ENCODE results near the gene CTAG1A. TPM values are rescaled to one million over a fixed set of nuclear protein-coding genes. Genes with fewer than 3 reads are reported as not detected.

CTAG1A gene
- total and polyA plus RNA-seq, 2 experiments from 2014 or later = not detected

DNA sequence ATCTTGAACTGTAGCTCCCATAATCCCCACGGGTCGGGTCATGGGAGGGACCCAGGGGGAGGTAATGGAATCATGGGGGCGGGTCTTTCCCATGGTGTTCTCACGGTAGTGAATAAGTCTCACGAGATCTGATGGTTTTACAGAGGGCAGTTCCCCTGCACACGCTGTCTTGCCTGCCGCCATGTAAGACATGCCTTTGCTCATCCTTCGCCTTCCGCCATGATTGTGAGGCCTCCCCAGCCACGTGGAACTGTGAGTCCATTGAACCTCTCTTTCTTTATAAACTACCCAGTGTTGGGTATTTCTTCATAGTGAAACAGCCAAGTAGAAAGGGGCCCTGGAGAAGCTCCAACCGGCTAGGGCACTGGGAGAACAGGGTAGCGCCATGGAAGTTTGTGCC, 12.3 kb downstream of the CTAG1A start:
- Histone ChIP-seq H3K4me1 (ENCODE audit: insufficient read depth) (peaks cover 11% of the 10 kb centered on the region), H4K20me1 (replicated peaks; ENCODE audit: insufficient read depth) (no peaks in the 10 kb centered on the region), H3K79me2 (replicated peaks; ENCODE audit: insufficient read depth) (no peaks in the 10 kb centered on the region), H3K27ac (ENCODE audit: low read depth) (peak overlapping the region; percentile 80), H3K36me3 (ENCODE audit: insufficient read depth) (no peaks in the 10 kb centered on the region), H3K9me2 (ENCODE audit: insufficient read depth) (no peaks in the 10 kb centered on the region), H3K4me3 (no peak overlapping the region), H3F3A (replicated peaks; ENCODE audit: low read depth) (no peaks in the 10 kb centered on the region), H3K27me3 (ENCODE audit: insufficient read depth) (no peaks in the 10 kb centered on the region), H2AFZ (no peak overlapping the region), H3K4me2 (no peak overlapping the region)
- peaks cover 26% of the 10 kb centered on the region for H3K4me1 Mint-ChIP-seq
- H3K27ac Mint-ChIP-seq = no peak overlapping the region; the same call in 1 of the 2 replicates
- H3K36me3 Mint-ChIP-seq (ENCODE audit: low read depth) = peaks cover 23% of the 10 kb centered on the region
- H3K27me3 Mint-ChIP-seq (ENCODE audit: insufficient read depth, low read depth, poor library complexity) = peaks cover 4% of the 10 kb centered on the region
- no peak overlapping the region; the same call in 2 of the 3 replicates for H3K4me3 Mint-ChIP-seq
- TF ChIP-seq ZNF331 (CRISPR knock-in tag; IDR thresholded peaks at IDR 0.05; ENCODE audit: low read depth) = no peak
- TF ChIP-seq POLR2AphosphoS5 (IDR thresholded peaks at IDR 0.05; ENCODE audit: low read depth) = no peak
- no peak for TF ChIP-seq ZNF114 (CRISPR knock-in tag; IDR thresholded peaks at IDR 0.05)
- TF ChIP-seq NANOG (IDR thresholded peaks at IDR 0.05; ENCODE audit: borderline replicate concordance) = no peak
- H3K9me3 Mint-ChIP-seq = peaks cover 25% of the 10 kb centered on the region; the same call in 2 of the 3 replicates
- DNase-seq (ENCODE audit: low spot score) (no peak), ATAC-seq (no peak)

DNA sequence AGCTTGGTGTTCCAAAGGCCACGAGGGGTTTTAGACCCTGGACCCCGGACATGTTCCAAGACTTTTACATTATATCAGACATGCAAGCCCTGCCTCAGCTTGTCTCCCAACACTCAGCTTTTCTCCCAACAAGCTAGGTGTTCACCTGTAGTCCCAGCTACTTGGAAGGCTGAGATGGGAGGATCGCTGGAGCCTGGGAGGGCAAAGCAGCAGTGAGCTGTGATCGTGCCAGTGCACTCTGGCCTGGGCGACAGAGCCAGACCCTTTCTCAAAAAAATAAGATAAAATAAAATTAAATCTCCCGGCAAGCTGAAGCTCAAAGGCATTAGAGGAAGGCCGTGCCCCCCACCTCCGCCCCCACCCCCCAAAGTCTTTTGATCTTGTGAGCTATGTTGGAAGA, 13.7 kb downstream of the CTAG1A start:
- Histone ChIP-seq H3K79me2 (replicated peaks; ENCODE audit: insufficient read depth) (no peaks in the 10 kb centered on the region), H3F3A (replicated peaks; ENCODE audit: low read depth) (no peaks in the 10 kb centered on the region), H2AFZ (no peak overlapping the region), H3K9me2 (ENCODE audit: insufficient read depth) (no peaks in the 10 kb centered on the region), H3K27ac (ENCODE audit: low read depth) (no peak overlapping the region), H3K4me1 (ENCODE audit: insufficient read depth) (peaks cover 11% of the 10 kb centered on the region), H4K20me1 (replicated peaks; ENCODE audit: insufficient read depth) (no peaks in the 10 kb centered on the region), H3K4me3 (no peak overlapping the region), H3K27me3 (ENCODE audit: insufficient read depth) (no peaks in the 10 kb centered on the region), H3K4me2 (no peak overlapping the region), H3K36me3 (ENCODE audit: insufficient read depth) (no peaks in the 10 kb centered on the region)
- no peak overlapping the region for H3K4me3 Mint-ChIP-seq
- H3K27me3 Mint-ChIP-seq (ENCODE audit: insufficient read depth, low read depth, poor library complexity) = peaks cover 4% of the 10 kb centered on the region
- peaks cover 16% of the 10 kb centered on the region; the same call in 2 of the 3 replicates for H3K9me3 Mint-ChIP-seq
- no peak for DNase-seq (ENCODE audit: low spot score)
- TF ChIP-seq JUNB (IDR thresholded peaks at IDR 0.05; ENCODE audit: unreplicated experiment) (no peak), NANOG (IDR thresholded peaks at IDR 0.05; ENCODE audit: borderline replicate concordance) (no peak), EZH2 (IDR thresholded peaks at IDR 0.05; ENCODE audit: low read depth, unreplicated experiment) (no peak), ZNF114 (CRISPR knock-in tag; IDR thresholded peaks at IDR 0.05) (no peak), STAT1 (IDR thresholded peaks at IDR 0.05; ENCODE audit: unreplicated experiment) (no peak), ZNF331 (CRISPR knock-in tag; IDR thresholded peaks at IDR 0.05; ENCODE audit: low read depth) (no peak)
- TF ChIP-seq, protein P1, sequence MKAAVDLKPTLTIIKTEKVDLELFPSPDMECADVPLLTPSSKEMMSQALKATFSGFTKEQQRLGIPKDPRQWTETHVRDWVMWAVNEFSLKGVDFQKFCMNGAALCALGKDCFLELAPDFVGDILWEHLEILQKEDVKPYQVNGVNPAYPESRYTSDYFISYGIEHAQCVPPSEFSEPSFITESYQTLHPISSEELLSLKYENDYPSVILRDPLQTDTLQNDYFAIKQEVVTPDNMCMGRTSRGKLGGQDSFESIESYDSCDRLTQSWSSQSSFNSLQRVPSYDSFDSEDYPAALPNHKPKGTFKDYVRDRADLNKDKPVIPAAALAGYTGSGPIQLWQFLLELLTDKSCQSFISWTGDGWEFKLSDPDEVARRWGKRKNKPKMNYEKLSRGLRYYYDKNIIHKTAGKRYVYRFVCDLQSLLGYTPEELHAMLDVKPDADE (IDR thresholded peaks at IDR 0.05) = no peak
- H3K27ac Mint-ChIP-seq = no peak overlapping the region
- no peak for ATAC-seq
- peaks cover 23% of the 10 kb centered on the region for H3K36me3 Mint-ChIP-seq (ENCODE audit: low read depth)
- H3K4me1 Mint-ChIP-seq = peaks cover 26% of the 10 kb centered on the region

DNA sequence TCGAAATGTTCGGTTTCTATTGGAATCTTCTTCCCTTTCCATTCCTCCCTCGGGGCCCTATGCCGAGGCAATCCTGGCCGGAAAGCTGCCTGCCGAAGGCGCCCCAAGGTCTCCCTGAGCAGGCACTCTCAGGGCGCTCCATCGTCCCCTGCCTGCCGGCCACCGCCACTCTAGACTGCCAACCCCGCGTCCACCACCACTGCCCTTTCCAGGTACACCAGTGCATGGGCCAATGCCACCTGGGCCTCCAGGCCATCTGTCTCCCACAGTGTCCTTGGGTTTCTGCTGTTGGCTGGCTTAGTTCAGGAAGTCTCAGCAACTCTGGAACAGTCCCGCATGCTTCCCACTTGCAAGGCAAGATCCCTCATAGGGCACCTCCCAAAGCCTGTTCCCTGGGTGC, 14.6 kb downstream of the CTAG1A start:
- no peaks in the 10 kb centered on the region for H3K9me2 ChIP-seq (ENCODE audit: insufficient read depth)
- H3F3A ChIP-seq (replicated peaks; ENCODE audit: low read depth) = no peaks in the 10 kb centered on the region
- DNase-seq (ENCODE audit: low spot score) (no peak), ATAC-seq (no peak)
- no peaks in the 10 kb centered on the region for H4K20me1 ChIP-seq (replicated peaks; ENCODE audit: insufficient read depth)
- Mint-ChIP-seq H3K9me3 (peaks cover 16% of the 10 kb centered on the region; the same call in 2 of the 3 replicates), H3K4me3 (no peak overlapping the region), H3K27me3 (ENCODE audit: insufficient read depth, low read depth, poor library complexity) (peaks cover 4% of the 10 kb centered on the region), H3K4me1 (peaks cover 29% of the 10 kb centered on the region), H3K27ac (no peak overlapping the region), H3K36me3 (ENCODE audit: low read depth) (peaks cover 19% of the 10 kb centered on the region)
- H3K27me3 ChIP-seq (ENCODE audit: insufficient read depth) = no peaks in the 10 kb centered on the region
- no peaks in the 10 kb centered on the region for H3K36me3 ChIP-seq (ENCODE audit: insufficient read depth)
- no peak overlapping the region for H2AFZ ChIP-seq
- no peak overlapping the region for H3K4me2 ChIP-seq
- H3K79me2 ChIP-seq (replicated peaks; ENCODE audit: insufficient read depth) = no peaks in the 10 kb centered on the region
- no peak overlapping the region for H3K4me3 ChIP-seq
- H3K4me1 ChIP-seq (ENCODE audit: insufficient read depth) = peaks cover 11% of the 10 kb centered on the region
- no peak overlapping the region for H3K27ac ChIP-seq (ENCODE audit: low read depth)
- TF ChIP-seq CREB1 (CRISPR knock-in tag; IDR thresholded peaks at IDR 0.05; ENCODE audit: low read depth) (no peak), JUNB (IDR thresholded peaks at IDR 0.05; ENCODE audit: unreplicated experiment) (no peak), POLR2AphosphoS5 (IDR thresholded peaks at IDR 0.05; ENCODE audit: low read depth) (no peak), EZH2 (IDR thresholded peaks at IDR 0.05; ENCODE audit: low read depth, unreplicated experiment) (no peak)
- TF ChIP-seq, protein P2, sequence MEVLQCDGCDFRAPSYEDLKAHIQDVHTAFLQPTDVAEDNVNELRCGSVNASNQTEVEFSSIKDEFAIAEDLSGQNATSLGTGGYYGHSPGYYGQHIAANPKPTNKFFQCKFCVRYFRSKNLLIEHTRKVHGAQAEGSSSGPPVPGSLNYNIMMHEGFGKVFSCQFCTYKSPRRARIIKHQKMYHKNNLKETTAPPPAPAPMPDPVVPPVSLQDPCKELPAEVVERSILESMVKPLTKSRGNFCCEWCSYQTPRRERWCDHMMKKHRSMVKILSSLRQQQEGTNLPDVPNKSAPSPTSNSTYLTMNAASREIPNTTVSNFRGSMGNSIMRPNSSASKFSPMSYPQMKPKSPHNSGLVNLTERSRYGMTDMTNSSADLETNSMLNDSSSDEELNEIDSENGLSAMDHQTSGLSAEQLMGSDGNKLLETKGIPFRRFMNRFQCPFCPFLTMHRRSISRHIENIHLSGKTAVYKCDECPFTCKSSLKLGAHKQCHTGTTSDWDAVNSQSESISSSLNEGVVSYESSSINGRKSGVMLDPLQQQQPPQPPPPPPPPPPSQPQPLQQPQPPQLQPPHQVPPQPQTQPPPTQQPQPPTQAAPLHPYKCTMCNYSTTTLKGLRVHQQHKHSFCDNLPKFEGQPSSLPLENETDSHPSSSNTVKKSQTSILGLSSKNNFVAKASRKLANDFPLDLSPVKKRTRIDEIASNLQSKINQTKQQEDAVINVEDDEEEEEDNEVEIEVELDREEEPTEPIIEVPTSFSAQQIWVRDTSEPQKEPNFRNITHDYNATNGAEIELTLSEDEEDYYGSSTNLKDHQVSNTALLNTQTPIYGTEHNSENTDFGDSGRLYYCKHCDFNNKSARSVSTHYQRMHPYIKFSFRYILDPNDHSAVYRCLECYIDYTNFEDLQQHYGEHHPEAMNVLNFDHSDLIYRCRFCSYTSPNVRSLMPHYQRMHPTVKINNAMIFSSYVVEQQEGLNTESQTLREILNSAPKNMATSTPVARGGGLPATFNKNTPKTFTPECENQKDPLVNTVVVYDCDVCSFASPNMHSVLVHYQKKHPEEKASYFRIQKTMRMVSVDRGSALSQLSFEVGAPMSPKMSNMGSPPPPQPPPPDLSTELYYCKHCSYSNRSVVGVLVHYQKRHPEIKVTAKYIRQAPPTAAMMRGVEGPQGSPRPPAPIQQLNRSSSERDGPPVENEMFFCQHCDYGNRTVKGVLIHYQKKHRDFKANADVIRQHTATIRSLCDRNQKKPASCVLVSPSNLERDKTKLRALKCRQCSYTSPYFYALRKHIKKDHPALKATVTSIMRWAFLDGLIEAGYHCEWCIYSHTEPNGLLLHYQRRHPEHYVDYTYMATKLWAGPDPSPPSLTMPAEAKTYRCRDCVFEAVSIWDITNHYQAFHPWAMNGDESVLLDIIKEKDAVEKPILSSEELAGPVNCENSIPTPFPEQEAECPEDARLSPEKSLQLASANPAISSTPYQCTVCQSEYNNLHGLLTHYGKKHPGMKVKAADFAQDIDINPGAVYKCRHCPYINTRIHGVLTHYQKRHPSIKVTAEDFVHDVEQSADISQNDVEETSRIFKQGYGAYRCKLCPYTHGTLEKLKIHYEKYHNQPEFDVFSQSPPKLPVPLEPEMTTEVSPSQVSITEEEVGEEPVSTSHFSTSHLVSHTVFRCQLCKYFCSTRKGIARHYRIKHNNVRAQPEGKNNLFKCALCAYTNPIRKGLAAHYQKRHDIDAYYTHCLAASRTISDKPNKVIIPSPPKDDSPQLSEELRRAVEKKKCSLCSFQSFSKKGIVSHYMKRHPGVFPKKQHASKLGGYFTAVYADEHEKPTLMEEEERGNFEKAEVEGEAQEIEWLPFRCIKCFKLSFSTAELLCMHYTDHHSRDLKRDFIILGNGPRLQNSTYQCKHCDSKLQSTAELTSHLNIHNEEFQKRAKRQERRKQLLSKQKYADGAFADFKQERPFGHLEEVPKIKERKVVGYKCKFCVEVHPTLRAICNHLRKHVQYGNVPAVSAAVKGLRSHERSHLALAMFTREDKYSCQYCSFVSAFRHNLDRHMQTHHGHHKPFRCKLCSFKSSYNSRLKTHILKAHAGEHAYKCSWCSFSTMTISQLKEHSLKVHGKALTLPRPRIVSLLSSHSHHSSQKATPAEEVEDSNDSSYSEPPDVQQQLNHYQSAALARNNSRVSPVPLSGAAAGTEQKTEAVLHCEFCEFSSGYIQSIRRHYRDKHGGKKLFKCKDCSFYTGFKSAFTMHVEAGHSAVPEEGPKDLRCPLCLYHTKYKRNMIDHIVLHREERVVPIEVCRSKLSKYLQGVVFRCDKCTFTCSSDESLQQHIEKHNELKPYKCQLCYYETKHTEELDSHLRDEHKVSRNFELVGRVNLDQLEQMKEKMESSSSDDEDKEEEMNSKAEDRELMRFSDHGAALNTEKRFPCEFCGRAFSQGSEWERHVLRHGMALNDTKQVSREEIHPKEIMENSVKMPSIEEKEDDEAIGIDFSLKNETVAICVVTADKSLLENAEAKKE (CRISPR knock-in tag; IDR thresholded peaks at IDR 0.05) = no peak

All from GM23338 (cell line).